ENCODE results near the gene EID3. TPM values are rescaled to one million over a fixed set of nuclear protein-coding genes. Genes with fewer than 3 reads are reported as not detected.
"Not testable (repeated sequence)": the region's sequence is repeated elsewhere in the genome, so short reads cannot be mapped to it uniquely, and the experiment has no call there.

EID3 gene
- total RNA-seq, 1 donor from 2014 or later = 8.6 TPM

DNA sequence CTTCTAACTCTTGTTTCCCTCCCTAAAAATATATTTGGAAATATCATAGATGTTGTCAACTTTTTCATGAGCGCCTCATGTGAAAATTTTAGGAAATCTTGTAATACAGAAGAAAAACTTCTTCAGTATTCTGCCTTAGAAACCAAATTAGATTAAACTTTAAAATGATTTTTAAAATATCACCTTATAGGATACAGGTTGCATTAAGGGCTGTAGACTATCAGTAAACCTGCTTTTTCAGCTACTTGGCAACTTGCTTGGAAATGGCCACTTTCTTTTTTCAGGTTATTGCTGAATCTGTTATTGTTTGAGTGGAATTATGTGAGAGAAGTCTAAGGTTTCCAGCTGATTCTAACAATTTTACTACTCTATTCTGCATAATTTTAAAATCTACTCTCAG is 9.1 kb downstream of the EID3 start:
- DNase-seq = no peak

GRCh38 chr12:104313568-104314241 is 10.2 kb downstream of the EID3 start:
- no peak for DNase-seq

DNA sequence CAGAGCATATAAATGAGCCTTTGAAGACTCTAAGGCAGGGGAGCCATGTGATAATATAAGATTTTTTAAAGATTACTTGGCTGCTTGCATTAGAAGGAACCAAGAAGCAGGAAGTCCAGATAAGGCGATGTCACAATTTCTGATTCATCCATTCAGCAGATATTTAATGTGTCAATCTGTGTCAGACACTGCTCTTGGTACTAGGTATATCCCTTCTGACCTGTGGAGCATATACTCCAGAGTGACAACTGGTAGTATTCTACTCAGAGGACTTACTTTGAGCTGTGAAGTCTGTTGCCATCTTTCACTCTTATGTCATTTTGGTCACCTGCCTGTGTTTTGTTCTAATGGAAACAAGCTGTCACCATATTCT is 10.7 kb downstream of the EID3 start:
- DNase-seq = no peak

DNA sequence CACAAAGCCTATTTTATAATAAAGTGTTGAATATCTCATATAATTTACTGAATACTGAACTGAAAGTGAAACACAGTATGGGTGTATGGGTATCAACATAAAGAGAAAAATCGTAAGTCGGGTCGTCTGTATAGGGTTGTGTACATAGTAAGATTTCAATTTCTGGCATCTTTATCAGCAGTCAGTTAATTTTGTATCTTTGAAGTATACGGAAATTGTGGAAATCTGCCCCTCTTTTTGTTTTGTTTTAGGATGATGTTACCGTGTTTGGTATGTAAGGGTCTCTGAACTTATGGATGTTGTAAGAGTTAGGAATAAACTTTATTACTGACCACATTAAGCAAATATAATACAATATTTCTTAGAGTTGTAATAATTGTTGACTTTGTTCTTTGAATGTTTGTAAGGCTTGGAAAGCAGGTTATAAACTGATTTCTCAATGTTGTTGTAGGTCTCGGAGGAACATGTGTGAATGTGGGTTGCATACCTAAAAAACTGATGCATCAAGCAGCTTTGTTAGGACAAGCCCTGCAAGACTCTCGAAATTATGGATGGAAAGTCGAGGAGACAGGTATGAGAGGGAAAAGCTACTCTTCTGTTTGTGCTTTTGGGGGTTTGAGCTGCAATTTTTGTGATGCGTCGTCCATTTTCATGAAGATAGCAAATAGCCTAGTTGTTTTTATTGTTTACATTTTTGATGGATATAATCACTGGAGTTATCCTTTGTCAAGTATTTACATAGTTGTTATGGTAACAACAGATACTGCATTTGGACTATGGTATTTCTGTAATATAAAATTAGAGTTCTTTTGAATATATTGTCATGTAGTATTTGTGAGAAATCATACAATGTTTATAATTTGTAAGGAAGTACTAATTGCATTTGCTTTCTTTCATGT is 12.0 kb downstream of the EID3 start:
- DNase-seq = no peak

GRCh38 chr12:104316936-104317335 is 13.4 kb downstream of the EID3 start:
- no peak for DNase-seq

GRCh38 chr12:104317538-104318210 is 14.1 kb downstream of the EID3 start:
- DNase-seq = no peak

DNA sequence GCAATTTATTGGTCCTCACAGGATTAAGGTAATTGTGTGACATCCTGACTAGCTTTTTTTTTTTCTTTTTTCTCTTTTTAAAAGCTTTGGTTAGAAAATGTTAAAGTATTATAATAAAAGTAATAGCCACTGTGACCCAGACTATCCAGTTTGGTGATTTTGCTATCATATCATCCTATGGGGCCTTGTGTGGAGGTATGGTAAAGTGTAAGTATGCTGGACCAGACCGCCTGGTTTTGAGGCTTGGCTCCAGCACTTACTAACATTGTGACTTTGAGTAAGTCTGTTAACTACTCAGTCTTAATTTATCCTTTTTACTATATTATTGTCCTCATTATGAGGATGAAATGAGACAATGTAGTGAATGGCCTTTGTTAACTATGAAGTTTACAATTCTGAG is 15.5 kb downstream of the EID3 start:
- DNase-seq = no peak

- no peak for DNase-seq
These were observed 16.5 kb downstream of the EID3 start for GRCh38 chr12:104319918-104320626.

- DNase-seq = no peak
These were observed 17.1 kb downstream of the EID3 start for GRCh38 chr12:104320627-104321024.

DNA sequence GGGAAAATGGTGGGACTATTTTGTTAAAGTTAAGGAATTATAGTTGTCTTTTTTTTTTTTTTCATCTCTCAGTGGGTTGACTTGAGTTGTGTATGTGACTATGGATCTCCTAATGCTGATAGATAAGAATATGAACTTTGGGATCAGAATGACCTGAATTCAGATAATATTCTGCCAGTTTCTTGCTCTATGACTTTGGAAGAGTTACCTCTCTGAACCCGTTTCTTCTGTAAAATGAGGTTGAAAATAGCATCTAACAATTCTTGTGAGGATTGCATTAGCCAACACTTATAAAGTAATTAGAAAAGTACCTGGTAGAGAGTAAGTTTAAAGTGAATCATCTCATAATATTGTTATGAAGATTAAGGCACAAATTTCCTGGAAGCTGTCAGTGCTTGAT is 18.4 kb downstream of the EID3 start:
- no peak for DNase-seq

- not testable (repeated sequence) for DNase-seq
These were observed 19.0 kb downstream of the EID3 start for GRCh38 chr12:104322533-104322932.

DNA sequence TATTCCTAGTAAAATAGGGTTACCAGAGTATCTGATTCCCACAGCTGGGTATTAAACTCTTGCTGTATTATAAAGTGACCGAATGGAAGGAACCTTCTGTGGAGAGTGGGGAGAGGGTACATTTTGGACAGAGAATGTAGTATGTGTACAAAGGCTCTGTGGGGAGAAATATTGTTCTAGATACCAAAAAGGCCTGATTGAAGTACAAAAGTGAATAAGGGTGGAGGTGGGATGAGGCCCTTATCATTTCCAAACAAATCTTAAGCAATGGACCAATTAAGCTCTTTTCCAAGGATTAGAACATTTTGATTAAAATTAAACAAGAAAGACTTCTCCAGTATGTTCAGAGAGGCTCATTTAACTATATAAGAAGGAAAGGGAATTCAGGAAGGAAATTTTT is 20.4 kb downstream of the EID3 start:
- DNase-seq = no peak

GRCh38 chr12:104328278-104328677 is 24.7 kb downstream of the EID3 start:
- DNase-seq = not testable (repeated sequence)

DNA sequence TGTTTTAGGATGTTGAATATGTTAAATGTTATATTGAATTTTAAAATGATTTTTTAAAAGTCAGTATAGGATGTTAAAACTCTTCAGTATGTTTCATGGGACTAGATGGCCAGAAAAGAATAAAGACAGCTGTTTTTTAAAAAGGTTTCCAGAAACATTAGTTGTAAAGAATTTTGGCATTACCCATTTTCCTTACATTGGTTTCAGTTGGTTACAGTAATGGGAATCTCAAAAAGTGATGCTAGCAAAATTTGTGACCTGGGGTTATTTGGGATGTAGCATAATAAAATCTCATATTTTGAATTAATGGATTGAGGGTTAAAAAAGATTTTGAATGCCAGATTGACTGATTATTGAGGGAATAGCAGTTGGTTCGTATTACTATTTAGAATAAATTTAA is 25.3 kb downstream of the EID3 start:
- no peak for DNase-seq

GRCh38 chr12:104329707-104330532 is 26.4 kb downstream of the EID3 start:
- DNase-seq = no peak

DNA sequence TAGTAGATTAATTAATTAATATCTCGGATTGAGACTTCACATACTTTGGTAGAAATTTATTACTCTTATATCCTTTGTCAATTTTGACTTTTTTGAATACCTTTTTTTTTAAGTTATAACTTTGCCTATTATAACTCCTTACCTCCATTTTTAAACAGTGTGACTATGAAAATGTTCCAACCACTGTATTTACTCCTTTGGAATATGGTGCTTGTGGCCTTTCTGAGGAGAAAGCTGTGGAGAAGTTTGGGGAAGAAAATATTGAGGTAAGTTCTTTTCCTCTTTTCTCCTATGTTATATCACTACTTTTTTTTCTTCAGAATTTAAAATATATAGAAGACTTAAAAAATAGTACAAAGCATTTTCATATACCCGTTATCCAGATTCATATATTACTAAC is 27.8 kb downstream of the EID3 start:
- DNase-seq = no peak

DNA sequence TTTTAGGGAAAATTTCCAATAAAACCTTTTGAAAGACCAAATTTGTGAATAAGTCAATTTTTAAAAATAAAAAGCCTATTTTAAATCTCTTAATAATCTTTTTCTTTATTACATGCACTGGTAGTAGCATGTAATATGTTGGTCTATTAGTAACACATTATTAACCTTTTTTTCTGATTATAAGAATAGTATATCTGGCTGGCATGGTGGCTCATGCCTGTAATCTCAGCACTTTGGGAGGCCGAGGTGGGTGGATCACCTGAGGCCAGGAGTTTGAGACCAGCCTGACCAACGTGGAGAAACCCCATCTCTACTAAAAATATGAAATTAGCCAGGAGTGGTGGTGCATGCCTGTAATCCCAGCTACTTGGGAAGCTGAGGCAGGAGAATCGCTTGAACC is 28.7 kb downstream of the EID3 start:
- DNase-seq = not testable (repeated sequence)

DNA sequence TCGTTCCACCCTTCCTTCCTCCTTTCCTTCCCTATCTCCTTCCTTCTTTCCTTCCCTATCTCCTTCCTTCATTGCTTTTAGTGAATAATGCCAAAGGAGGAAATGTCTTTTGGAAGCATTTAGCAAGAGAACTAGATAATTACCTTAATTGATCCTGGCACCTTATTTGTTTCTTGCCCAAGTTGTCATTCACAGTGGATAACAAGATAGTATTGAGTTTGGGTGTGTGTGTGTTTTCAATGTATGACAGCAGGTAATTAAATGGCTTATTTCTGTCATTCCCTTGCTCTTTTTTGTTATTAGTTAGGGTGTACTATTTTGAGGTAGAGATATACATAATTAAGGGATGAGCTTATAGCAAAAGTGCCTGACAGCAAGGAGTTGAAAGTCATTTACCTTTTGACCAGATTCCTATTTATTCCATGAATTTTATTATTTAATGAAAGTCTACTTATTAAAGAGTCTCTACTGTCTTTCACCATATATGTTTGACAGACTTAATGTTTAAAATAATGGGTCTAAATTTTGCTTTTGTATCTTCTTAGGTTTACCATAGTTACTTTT is 30.2 kb downstream of the EID3 start:
- DNase-seq = no peak

- DNase-seq = no peak
These were observed 31.0 kb downstream of the EID3 start for GRCh38 chr12:104334581-104334980.

- DNase-seq = no peak
These were observed 32.6 kb downstream of the EID3 start for GRCh38 chr12:104336115-104336514.

GRCh38 chr12:104337030-104337558 is 33.6 kb downstream of the EID3 start:
- no peak for DNase-seq

Measured in skin of body (tissue), 2 donors.